GM21529 (cell line): ENCODE measurements around the gene ITGA8.
A peak's percentile ranks its signal among the peaks of the same experiment; 100 is the strongest.
"Not testable (repeated sequence)": the region's sequence is repeated elsewhere in the genome, so short reads cannot be mapped to it uniquely, and the experiment has no call there.

Experiments
- ATAC-seq: cut with Tn5 transposase; IDR thresholded peaks from one replicate; pipeline ENCODE4 v1.9.1; 2021; ENCODE audit not compliant: unreplicated experiment

The ITGA8 gene

DNA sequence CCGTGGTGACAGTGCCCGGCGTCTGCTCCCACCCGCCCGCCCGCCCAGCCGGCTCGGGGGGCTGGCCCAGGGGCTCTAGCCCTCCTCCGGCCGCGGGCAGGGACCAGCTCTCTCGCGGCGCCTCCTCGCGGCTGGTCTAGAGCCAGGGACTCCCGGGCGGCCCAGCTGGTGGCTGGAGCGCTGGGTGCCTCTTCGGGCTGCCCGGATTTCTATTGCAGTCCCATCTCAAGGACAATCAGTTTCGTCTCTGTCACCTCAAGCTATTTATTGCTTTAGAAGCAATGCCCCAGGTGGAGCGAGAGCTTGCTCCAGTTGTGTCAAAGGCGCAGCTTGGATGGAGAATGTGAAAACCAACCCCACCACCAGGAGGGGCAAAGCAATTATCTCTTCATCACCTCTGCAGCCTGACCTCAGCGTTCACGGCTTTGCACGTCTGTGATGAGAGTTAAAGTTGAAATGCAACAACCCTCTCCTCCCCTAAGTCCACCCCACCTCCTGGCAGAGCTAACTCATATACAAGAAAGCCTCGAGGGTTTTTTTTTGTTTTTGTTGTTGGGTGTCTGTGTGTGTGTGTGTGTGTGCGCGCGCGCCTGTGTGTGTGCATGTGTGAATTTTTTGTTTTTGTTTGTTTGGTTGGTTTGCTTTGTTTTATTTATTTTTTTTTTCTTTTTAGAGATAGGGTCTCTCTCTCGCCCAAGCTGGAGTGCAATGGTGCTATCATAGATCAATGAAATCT, at the start of gene ITGA8:
ITGA8 (minus strand) TSS at position 24 of the 736 bp plus-strand sequence. CDS start 151 bp downstream, outside the sequence.
- ATAC-seq: no peak

DNA sequence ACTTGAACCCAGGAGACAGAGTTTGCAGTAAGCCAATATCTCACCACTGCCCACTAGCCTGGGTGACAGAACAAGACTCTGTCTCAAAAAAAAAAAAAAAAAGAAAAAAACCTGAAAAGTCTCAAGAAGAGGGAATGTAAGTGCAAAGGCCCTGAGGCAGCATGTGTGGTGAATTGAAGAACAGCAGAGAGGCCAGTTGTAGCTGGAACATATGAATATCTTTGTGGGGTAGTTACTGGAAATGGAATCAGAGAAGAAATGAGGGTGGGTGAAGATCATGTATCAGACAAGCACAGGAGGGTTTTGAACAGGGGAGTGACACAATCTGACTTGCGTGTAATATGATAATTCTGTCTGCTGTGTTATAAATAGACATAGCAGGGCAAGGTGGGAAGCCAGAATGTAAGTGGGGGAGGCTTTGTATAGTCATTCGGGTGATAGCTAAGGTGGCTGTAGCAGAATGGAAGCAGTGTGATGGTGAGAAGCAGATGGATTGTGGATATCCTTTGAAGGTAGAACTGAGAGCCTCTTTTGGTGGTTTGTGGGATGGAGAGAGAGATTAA, 45.3 kb upstream of the ITGA8 start:
- ATAC-seq: no peak

GRCh38 chr10:15763006-15763405, 43.3 kb upstream of the ITGA8 start:
- ATAC-seq: no peak

DNA sequence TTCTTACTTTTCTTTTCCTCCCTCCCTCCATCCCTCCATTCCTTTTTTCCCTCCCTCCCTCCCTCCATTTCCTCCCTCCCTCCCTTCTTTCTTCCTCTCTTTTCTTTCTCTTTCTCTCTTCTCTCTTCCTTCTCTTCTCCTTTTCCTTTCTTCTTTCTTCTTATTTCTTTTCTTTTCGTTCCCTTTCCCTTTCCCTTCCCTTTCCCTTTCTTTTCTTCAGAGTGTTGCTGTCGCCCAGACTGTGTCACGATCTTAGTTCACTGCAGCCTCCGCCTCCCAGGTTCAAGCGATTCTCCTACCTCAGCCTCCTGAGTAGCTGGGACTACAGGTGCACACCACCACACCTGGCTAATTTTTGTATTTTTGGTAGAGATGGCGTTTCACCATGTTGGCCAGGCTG, 42.5 kb upstream of the ITGA8 start:
- not testable (repeated sequence) for ATAC-seq

DNA sequence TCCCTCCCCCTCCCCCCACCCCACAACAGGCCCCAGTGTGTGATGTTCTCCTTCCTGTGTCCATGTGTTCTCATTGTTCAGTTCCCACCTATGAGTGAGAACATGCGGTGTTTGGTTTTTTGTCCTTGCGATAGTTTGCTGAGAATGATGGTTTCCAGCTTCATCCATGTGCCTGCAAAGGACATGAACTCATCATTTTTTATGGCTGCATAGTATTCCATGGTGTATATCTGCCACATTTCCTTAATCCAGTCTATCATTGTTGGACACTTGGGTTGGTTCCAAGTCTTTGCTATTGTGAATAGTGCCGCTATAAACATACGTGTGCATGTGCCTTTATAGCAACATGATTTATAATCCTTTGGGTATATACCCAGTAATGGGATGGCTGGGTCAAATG, 41.5 kb upstream of the ITGA8 start:
- ATAC-seq: not testable (repeated sequence)

DNA sequence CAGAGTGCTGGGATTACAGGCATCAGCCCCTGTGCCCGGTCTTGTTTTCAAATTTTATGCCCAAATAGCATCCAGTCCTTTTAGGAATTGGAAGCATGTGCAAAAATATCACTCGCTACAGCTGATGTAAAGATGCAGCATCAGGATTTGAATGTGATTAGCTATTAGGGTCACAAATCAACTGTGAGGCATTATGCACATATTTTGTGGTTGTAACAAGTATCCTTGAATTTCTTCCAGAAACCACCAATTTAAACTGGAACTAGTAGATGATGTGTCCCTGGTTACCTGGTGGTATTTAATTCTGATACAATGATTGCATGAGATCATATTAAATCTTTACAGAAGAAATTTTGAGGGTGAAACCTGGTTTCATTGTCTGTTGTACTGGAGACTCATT, 41.0 kb upstream of the ITGA8 start:
- no peak for ATAC-seq

- ATAC-seq: no peak
Observed at GRCh38 chr10:15759265-15759664, 39.5 kb upstream of the ITGA8 start.

- ATAC-seq: no peak
Observed at GRCh38 chr10:15758618-15759017, 38.9 kb upstream of the ITGA8 start.

DNA sequence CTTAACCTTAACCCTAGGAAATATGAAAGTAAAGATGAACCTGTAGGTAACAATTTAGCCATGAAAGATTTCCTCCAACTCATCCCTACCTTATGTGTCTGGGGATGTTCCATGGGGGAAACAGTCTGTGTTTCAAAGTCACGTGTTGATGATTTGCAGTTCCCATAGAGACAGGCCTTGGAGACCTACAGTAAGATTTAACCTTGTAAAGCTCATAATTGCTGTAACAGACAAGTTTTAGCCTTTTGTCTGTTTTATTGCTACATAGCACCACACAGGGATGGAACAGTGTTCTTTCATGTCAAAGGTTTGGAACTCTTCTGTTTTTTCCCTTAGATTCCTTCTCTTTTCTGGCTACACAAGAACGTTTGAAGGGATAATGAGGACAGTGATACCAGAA, 35.2 kb upstream of the ITGA8 start:
- ATAC-seq: no peak

DNA sequence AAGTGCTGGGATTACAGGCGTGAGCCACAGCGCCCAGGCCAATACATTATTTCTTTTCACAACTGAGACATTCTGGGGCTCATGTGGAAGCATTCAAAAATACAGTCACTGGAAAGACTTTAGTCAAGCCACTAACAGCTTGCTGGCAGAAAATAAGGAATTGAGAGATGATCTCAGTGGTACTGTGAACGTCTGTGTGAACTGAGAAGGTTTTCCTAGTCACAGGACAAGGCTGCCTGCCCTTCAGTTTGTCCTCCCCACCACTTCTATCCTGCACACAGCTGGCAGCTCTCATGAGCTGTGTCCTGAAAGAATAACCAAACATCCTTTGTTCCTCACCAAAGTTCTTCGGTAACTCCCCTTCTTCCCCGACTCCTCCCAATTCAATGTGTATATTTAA, 31.3 kb upstream of the ITGA8 start:
- ATAC-seq: no peak

GRCh38 chr10:15748126-15748525, 28.4 kb upstream of the ITGA8 start:
- ATAC-seq: no peak

DNA sequence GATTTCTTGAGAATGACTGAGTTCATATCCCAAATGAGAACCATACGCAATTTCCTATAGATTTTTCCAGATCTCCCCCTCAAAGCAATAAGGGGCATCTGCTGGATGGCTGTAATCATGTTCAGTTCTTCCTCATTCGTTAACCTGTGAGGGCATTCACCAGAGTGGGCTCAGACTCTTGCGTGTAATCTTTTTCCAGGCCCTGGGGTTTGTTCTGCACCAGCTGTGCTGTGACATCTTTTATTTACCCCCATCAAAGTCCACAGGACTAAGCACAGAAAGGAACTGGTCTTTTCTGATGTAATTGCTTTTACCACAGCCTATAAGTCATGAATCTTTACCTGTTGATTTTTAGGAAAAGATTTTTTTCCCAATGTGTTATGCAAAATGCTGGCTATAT, 27.9 kb upstream of the ITGA8 start:
- no peak for ATAC-seq

- ATAC-seq: no peak
Observed at GRCh38 chr10:15745751-15746150, 26.0 kb upstream of the ITGA8 start.

- peak; percentile 55 for ATAC-seq
Observed at GRCh38 chr10:15744217-15744865, 24.6 kb upstream of the ITGA8 start.

DNA sequence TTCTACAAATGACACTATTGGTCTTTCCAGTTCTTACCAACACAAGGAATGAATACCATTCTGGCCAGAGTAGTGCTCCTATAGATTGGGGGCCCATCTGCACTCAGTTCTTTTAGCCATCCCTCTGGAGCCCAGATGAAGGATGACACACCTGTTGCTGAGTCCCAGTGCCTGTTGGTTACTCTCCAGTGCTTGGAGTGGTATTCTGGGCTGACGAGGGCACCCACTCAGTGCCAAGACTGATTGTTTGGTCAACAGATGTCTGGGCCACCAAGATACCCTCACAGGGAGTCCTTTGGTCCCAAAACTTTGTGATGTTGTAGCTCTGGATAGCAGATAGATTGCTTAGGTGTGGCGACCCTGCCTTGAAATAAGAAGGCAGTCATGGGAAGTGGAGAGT, 23.7 kb upstream of the ITGA8 start:
- ATAC-seq: no peak

DNA sequence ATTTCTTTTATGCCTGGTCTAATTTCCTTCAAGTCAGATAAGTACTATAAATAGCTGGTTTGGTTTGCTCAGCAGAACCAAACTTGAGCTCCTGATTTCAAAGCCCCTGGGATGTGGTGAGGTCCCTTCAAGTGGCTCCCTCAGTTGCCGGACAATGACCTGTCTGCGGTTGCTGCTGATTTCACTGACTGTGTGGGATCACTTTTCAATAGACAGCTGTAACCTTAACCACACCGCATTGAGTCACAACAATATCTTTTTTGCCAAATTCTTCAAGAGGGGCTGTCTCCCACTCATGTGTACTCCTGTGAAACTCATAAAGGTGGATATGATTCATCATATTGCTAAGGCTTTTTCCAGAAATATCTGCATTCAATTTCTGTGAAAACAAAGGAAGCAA, 23.1 kb upstream of the ITGA8 start:
- no peak for ATAC-seq

GRCh38 chr10:15742102-15742501, 22.4 kb upstream of the ITGA8 start:
- no peak for ATAC-seq

DNA sequence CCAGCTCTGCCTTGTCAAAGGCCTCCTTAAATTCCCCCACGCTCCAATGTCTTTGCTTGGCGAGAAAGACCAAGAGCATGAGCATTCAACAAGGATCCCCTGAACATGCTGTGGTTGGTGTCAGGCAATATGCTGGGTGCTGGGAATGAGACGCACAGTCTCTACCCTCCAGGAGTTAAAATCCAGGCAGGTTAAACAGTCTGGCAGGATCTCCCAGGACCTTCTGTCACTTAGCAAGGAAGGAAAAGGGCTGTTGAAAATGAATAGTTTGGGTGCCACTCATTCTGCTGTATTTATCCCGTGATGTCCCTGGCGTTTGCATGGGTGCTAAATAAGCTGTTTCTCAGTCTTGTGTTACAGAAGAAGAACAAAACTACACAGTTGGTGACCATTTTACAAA, 21.9 kb upstream of the ITGA8 start:
- no peak for ATAC-seq

- no peak for ATAC-seq
Observed at GRCh38 chr10:15740261-15740660, 20.5 kb upstream of the ITGA8 start.

GRCh38 chr10:15739254-15739970, 19.7 kb upstream of the ITGA8 start:
- no peak for ATAC-seq

DNA sequence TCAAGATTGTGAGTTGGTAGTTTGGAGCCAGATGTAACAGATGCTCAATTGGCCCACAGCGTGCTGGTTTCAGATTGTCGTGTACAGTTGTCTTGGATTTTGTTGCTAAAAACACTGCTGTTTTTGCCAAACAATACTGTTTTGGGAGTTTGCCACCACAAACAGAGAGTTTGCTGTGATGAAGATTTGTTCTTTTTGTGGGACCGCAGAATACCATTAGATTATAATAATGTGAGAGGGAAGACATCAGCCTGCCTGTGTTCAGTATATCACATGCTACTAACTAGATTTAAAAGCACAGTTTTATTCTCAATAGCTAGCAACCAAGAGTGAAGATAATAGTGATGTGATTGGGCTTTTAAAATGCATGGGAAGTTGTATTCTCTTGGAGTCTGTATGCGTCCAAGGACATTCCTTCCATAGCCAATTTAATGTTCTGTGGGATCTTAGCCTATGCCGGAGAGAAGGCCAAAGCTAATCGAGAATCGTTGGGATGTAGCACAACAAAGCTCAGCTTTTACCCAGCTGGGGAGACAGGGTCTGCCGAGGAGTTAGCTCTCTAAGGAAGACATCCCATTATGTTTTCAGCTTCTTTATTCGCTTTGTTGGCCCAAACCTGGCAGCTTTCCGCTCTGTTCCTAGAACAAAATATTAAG, 18.7 kb upstream of the ITGA8 start:
- ATAC-seq: no peak
